GM19328 (cell line): ENCODE data around the gene SATB1.

Source experiments
- ATAC-seq: cut with Tn5 transposase; IDR thresholded peaks from one replicate; pipeline ENCODE4 v1.9.1; 2021; ENCODE audit warnings: mild to moderate bottlenecking, moderate library complexity; ENCODE audit not compliant: unreplicated experiment

SATB1 gene

DNA sequence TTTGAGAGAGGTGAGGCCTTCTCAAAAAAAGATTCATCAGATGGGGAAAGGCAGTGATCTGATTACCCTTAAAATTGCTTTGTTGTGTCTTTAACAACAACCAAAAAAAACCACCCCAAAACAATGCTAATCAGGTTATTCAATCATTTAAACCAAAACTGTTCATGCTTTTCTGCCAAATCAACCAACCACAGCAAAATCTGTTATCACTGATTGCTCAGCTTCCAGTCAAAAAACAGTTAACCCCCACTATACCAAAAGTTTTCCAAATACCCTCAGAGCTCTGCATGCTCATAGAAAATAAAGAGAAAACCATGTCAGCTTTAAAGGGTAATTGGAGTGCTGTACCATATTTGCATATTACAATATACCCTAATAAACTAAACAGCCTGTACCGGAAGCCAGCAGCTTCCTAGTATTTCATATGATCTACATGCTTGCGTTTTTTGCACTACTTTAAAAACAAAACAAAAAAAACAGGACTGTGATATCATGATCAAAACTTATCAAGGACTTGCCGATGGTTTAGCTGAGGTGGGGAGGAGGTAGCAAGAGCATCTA lies 22.8 kb downstream of the SATB1 start:
- no peak for ATAC-seq

DNA sequence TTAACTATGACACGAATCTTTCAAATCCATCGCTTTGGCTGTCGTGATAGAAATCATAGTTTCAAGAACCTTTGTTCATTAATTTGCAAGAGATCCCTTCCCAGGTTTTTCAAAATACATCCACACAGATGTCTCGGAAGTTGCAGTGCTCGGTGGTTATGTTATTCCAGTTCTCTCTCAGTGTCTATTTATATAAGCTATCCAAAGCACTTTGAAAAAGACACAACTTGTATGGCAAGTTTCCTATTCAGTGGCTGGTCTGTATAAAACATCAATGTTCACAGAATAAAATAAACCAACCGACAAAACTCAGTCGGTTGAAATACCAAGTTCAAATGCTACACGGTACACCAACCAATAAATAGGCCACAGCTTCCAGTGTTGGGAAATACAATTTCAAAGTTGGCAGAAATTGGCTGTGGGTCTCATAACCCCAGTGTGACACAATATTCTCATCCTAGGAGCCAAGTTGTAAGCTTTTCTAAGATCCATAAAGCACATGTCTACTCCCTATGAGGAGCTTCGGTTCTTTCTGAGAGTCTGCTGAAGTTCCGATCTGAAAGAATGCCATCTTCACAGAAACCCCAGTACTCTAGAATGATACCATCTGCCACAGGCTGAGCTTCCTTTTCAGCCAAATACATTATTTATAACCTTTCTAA lies 23.7 kb downstream of the SATB1 start:
- no peak for ATAC-seq

DNA sequence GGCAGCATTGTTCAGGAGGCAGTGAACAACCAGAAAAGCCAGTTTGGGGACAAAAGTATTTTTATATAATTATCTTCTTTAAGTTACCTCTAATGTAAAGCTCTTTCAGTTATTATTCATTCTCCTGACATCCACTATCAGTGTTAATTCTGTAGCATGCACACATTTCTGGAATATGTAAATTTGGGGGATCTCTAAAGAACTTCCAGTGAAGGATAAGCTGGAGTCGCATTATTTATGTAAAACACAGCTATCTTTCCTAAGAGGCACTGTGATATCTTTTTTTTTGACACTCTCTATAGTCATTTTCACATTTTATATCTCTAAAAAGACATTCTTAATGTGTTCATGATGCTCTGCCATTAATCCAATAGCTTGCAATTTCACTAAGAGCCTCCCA lies 26.7 kb downstream of the SATB1 start:
- ATAC-seq = no peak

DNA sequence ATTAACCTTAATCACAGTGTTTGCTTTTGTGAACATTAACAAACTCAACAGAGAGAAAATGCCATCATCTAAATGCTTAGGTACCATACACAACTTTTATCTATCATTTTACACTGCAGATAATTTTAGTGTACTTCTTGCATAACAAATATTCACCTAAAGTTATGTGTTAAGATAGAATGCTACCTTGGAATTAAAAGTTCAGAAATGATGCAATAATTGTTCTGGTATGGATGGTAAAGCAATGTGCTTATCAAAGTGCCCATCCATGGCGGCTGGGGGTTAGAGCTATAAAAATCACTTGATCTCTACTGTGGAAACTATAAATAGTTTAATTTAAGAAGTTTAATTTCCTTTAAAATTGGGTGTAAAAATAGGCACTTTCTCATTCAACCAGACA lies 28.7 kb downstream of the SATB1 start:
- ATAC-seq = no peak

DNA sequence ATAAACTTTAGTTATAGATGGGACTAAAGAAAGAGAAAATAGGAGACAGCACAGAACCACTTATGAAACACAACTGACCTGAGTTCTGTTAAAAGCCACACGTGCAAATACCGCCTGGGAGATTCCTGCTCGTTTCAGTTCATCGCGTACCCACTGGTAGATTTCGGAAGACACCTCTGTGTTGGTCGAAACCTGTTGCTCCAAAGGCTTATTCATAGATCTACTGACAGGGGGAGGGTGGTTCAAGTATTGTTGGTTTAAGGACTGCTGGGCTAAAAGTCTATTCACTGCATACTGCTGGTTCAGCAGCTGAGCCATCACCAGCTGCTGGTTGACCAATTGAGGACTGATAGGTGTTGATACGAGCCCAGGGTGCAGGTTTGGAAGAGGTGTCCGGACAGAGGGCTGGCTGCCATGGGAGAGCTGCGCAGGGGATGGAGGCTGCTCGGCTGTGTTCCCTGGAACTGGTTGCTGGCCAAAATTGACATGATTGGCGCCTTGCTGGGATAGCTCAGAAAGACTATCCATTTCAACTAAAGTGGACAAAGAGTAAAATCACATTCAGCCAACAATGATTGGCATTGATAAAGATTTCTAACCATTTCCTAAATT lies 30.6 kb downstream of the SATB1 start:
- ATAC-seq = no peak

DNA sequence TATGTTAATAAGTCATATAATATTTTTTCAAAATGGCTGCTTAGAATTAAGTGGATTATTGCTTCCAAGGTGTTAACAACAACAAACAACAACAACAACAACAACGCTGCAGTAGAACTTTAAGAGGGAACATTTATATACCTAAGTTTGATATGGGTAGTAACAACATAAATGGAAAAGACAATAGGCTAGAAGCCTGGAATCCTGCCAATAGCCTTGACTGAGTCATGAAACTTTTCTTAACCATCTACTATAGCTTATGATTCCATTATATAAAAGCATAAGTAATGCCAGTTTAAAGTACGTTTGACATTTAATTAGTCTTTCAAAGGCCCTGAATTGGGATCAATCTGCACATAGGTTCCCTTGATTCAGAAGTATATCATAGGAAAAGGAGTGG lies 31.2 kb downstream of the SATB1 start:
- ATAC-seq = no peak

DNA sequence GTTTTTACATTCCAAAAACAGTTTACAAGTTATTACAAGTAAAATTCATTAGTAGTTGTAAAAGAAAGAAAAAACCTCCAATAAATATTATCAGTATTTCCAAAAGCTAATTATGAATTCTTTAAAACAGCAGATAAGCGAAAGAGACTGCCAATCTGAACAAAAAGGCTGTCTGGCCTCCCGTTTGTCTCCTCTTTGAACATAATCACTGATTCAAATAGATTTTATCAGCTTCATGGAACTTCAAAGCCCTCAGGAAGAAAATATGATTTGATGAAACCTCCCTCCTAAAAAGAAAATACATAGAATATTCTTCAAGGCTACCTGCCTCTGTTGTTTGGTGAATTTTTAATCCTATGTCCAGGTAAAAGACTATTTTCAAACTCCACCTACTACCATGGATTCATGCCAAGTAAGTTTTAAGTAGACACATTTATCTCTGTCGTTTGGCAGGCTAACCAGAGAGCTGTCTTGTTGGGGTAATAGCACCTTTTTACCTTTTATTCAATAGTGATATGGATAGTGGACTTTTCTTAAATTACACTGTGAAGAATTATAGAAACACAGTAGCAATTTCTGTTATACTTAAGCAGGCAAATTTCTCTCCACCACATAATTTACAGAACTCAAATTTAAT lies 35.0 kb downstream of the SATB1 start:
- no peak for ATAC-seq

- no peak for ATAC-seq
Measured at GRCh38 chr3:18389108-18389733, 35.9 kb downstream of the SATB1 start.

GRCh38 chr3:18386274-18386890 lies 38.8 kb downstream of the SATB1 start:
- ATAC-seq = no peak

- no peak for ATAC-seq
Measured at GRCh38 chr3:18385706-18386105, 39.4 kb downstream of the SATB1 start.

DNA sequence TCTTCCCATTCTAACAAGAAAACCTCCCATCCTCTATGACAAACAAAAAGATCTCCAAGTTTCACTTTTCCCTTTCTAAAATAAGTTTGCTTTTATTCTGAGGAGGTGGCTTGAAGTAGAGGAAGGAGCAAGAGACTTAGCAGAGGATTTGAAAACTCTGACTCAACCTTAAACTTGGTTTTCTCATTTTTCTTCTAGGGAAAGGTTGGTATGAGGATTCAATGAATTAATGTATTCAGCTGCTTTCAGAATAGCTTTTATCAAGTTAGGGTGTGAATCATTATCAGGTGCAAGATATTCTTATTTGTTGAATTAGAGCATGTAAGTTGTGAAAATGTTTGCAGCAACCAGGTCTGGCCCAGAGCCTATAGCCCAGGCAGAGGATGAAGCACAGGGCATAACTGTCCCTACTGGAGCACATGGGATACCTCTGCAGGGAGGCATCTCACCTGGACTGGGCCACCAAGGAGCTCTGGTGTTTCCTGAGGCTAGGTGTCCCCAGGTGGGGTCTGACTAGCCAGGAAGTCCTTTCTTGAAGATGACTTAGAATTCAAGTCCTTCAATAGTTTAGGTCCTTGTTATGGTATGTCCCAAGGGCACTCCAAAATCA lies 42.3 kb downstream of the SATB1 start:
- no peak for ATAC-seq

- ATAC-seq = no peak
Measured at GRCh38 chr3:18379647-18380046, 45.5 kb downstream of the SATB1 start.

GRCh38 chr3:18378218-18378617 lies 46.9 kb downstream of the SATB1 start:
- ATAC-seq = no peak

DNA sequence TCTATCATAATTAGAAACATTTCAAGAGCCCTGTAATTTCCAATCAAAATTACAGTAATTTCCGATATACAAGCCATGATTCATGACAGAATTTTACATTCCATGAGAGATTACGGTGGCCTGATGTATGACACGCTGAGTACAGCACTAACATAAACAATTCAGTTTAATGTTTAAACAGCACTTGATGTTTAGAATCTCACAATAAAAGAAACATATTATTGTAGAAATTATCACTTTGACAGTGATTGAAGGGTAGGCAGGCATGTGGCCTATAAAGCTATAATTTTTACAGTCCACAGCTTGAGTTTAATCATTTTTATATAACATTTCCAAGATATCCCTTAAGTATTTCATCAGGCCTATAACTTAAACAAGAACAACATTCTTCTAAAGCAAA lies 48.5 kb downstream of the SATB1 start:
- ATAC-seq = no peak

- no peak for ATAC-seq
Measured at GRCh38 chr3:18372786-18373405, 52.2 kb downstream of the SATB1 start.

DNA sequence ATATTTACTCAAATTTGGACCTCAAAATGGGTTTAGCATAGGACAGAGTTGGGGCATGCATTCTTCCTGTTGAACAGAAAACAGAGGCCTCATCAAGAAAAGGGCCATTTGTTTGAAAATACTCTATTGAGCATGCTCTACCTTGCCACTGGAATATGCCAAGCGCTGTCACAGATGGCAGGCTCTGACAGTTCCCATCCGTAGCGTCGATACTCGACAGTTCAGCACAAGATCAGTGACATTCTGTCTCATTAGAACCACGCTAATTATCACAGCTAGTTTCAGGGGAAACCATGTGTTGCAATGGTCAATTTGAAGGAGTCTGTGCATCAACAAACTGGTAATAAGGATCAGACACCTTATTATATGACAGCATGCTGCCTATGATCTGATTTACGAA lies 54.5 kb downstream of the SATB1 start:
- ATAC-seq = no peak

DNA sequence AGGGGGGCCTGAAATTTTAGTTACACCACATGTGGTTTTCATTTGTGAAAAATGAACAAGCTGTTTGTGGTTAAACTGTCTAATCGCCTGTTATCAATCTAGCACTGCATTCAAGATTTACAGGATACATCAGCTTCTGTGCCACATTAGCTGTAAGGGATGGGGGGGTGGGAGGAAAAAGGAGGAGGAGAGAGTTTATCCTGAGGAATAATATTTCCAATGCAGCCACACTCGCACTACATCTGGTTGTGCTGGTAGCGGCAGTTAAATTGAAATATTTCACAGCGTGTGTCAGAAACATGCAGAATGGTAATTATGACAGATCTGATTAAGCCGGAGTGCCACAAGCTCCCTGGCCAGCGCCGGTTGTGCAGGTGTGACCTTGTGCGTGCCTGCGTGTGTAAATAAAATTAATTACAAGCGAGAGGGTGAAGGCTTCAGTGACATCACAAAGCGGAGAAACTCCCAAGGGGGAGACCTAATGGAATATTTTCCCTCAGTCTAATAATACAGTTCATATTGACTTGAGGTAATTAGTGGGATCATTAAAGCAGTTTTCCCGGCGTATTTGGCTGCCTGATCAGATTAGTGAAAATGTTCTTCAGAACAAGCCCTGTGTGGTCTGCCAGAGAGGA lies 55.5 kb downstream of the SATB1 start:
- no peak for ATAC-seq

DNA sequence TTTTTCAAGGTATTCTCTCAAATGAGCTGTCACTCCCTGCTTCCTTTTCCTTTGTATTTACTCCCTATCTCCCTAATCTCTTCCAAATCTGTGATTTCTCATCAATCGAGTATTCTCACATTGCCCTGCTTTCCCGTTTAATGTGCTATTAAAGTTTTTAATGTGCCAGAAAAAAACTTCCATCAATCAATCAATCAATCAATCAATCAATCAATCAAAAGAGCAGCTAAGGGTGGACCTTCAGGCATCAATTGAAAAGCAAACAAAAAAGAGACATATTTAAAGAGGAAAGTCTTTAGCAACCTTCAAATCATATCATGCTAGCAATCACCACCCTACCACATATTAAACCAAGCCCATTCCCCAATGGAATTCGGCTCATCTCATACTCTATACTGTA lies 58.9 kb downstream of the SATB1 start:
- no peak for ATAC-seq

- ATAC-seq = no peak
Measured at GRCh38 chr3:18363338-18363737, 61.8 kb downstream of the SATB1 start.

DNA sequence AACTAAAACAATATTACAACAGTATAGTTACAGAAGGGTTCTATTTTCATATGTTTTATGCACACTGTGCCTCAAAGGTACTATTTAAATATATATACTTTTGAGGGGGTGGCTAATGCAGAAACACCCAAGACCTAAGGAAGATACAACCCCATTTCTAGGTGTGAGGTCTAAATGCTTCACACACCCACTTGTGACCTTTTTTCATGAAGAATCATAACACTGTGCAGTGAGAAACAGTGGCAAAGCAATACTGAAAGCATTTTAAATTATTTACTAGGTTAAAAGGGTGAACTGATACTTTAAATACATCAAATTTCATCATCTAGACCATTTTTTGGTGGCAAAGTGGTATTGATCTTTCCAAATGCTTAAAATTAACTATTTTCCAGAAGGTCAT lies 67.4 kb downstream of the SATB1 start:
- ATAC-seq = no peak
